Glomerular visceral epithelial cell (primary cell): ENCODE results near the gene CYB5D1.

Experiments used
- DNase-seq: peaks from one replicate; pipeline ENCODE4 v3.0.0-alpha.2; 2016; ENCODE audit errors: extremely low spot score

The CYB5D1 gene

GRCh38 chr17:7844292-7845154 is 13.3 kb upstream of the CYB5D1 start:
- DNase-seq: peak; percentile 94

GRCh38 chr17:7845359-7846062 is 12.3 kb upstream of the CYB5D1 start:
- DNase-seq: no peak

GRCh38 chr17:7846063-7846735 is 11.6 kb upstream of the CYB5D1 start:
- DNase-seq: no peak

- DNase-seq: no peak
These were observed 10.8 kb upstream of the CYB5D1 start for GRCh38 chr17:7846765-7847661.

GRCh38 chr17:7848131-7848579 is 9.6 kb upstream of the CYB5D1 start:
- DNase-seq: no peak

GRCh38 chr17:7848739-7849129 is 9.1 kb upstream of the CYB5D1 start:
- DNase-seq: no peak

GRCh38 chr17:7849130-7849750 is 8.6 kb upstream of the CYB5D1 start:
- DNase-seq: no peak

- DNase-seq: no peak
These were observed 7.9 kb upstream of the CYB5D1 start for GRCh38 chr17:7849751-7850504.

GRCh38 chr17:7850701-7851437 is 6.9 kb upstream of the CYB5D1 start:
- DNase-seq: no peak

GRCh38 chr17:7851438-7852261 is 6.2 kb upstream of the CYB5D1 start:
- DNase-seq: peak; percentile 88

- DNase-seq: no peak
These were observed 5.5 kb upstream of the CYB5D1 start for GRCh38 chr17:7852262-7852670.

GRCh38 chr17:7852919-7853690 is 4.7 kb upstream of the CYB5D1 start:
- DNase-seq: no peak

- no peak for DNase-seq
These were observed 4.1 kb upstream of the CYB5D1 start for GRCh38 chr17:7853691-7854038.

GRCh38 chr17:7854078-7854777 is 3.6 kb upstream of the CYB5D1 start:
- DNase-seq: no peak

GRCh38 chr17:7854851-7855659 is 2.7 kb upstream of the CYB5D1 start, which contains the start of gene TMEM88:
TSS of gene TMEM88 (plus strand) at chr17:7855066. CDS start at chr17:7855075, 9 bp downstream.
- DNase-seq: no peak

- no peak for DNase-seq
These were observed 2.2 kb upstream of the CYB5D1 start for GRCh38 chr17:7855660-7856010.
